Duodenal mucosa (tissue), 2 donors: ENCODE data around the gene C12orf56.
"Not testable (repeated sequence)": the region's sequence is repeated elsewhere in the genome, so short reads cannot be mapped to it uniquely, and the experiment has no call there.

Experiments used
- H3K27ac ChIP-seq: one replicate; pipeline ENCODE4 v1.7.0; 2013; ENCODE audit warnings: low read depth, low read length
- H3K27me3 ChIP-seq, 2 donors: one replicate each; pipeline ENCODE4 v1.7.0; 2013; ENCODE audit warnings: low read length in 2 of 2, control low read depth in 1 of 2; ENCODE audit not compliant: insufficient read depth in 2 of 2, control insufficient read depth in 1 of 2
- H3K36me3 ChIP-seq, 2 donors: one replicate each; pipeline ENCODE4 v1.7.0; 2013; ENCODE audit warnings: low read length in 2 of 2, control low read depth in 1 of 2; ENCODE audit not compliant: insufficient read depth in 2 of 2, control insufficient read depth in 1 of 2
- H3K4me1 ChIP-seq, 2 donors: one replicate each; pipeline ENCODE4 v1.7.0; 2013; ENCODE audit warnings: low read length in 2 of 2, control low read depth in 1 of 2; ENCODE audit not compliant: insufficient read depth in 2 of 2, control insufficient read depth in 1 of 2
- H3K4me3 ChIP-seq, 2 donors: one replicate each; pipeline ENCODE4 v1.7.0; 2013; ENCODE audit warnings: low read length in 2 of 2, low read depth in 1 of 2
- H3K9ac ChIP-seq, 2 donors: one replicate each; pipeline ENCODE4 v1.7.0; 2013; ENCODE audit warnings: low read length in 2 of 2, low read depth in 1 of 2
- H3K9me3 ChIP-seq, 2 donors: one replicate each; pipeline ENCODE4 v1.7.0; 2013; ENCODE audit warnings: low read length in 2 of 2, control low read depth in 1 of 2; ENCODE audit not compliant: control insufficient read depth in 1 of 2

The C12orf56 gene

GRCh38 chr12:64347630-64348029 lies 42.9 kb downstream of the C12orf56 start:
- H3K9me3 ChIP-seq: no peaks in the 10 kb centered on the region
- no peak overlapping the region for H3K9ac ChIP-seq
- H3K27me3 ChIP-seq: no peaks in the 10 kb centered on the region
- H3K4me3 ChIP-seq: no peak overlapping the region
- no peaks in the 10 kb centered on the region for H3K4me1 ChIP-seq
- no peak overlapping the region for H3K27ac ChIP-seq
- H3K36me3 ChIP-seq: no peaks in the 10 kb centered on the region

DNA sequence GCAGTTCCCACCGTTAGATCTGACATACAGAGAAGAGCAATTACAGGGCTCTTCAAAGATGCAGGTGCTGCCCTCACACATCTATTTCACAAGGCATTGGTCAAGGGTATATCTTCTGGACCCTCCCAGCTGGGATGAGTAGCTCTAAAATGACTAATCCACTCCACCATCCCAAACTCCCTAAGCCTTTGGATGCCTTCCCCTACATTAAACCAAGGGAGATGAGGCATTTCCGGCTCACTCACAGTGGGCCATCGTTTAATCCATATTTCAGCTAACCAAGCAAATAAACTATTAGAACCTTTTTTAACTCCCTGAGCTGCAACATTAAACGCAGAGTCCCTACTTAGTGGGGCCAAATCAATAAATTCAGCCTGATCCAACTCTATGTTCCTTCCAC lies 45.9 kb downstream of the C12orf56 start:
- not testable (repeated sequence) for H3K36me3 ChIP-seq, H3K27ac ChIP-seq, H3K27me3 ChIP-seq, H3K9ac ChIP-seq, H3K4me1 ChIP-seq, H3K4me3 ChIP-seq, H3K9me3 ChIP-seq

DNA sequence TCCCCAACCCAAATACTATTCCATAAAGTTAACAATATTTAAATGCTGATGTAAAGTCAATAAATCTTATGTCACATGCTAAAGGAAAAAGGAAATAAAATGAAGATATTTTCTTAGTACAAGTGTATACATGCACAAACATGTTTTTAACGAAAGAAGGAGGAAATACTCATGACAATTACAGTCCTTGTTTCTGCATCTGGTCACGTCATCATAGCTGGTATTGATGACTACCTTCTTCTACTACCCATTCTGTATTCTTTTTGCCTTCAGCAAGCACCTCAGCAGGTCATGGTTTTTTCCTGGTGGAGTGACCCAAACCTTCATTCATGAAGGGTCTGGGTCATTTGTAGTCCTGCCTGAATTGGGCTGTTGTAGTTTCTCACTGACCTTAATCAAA lies 50.0 kb downstream of the C12orf56 start:
- H3K27ac ChIP-seq, H3K36me3 ChIP-seq, H3K4me3 ChIP-seq, H3K27me3 ChIP-seq, H3K9me3 ChIP-seq, H3K9ac ChIP-seq, H3K4me1 ChIP-seq: not testable (repeated sequence)

- Histone ChIP-seq H3K27ac (no peak overlapping the region), H3K27me3 (no peaks in the 10 kb centered on the region), H3K9me3 (no peaks in the 10 kb centered on the region), H3K36me3 (no peaks in the 10 kb centered on the region), H3K9ac (no peak overlapping the region), H3K4me1 (no peaks in the 10 kb centered on the region), H3K4me3 (no peak overlapping the region)
These were observed 54.6 kb downstream of the C12orf56 start for GRCh38 chr12:64335886-64336466.

- Histone ChIP-seq H3K36me3 (no peaks in the 10 kb centered on the region), H3K9ac (no peak overlapping the region), H3K27me3 (no peaks in the 10 kb centered on the region), H3K9me3 (no peaks in the 10 kb centered on the region), H3K4me1 (no peaks in the 10 kb centered on the region), H3K27ac (no peak overlapping the region), H3K4me3 (no peak overlapping the region)
These were observed 57.6 kb downstream of the C12orf56 start for GRCh38 chr12:64332938-64333337.

DNA sequence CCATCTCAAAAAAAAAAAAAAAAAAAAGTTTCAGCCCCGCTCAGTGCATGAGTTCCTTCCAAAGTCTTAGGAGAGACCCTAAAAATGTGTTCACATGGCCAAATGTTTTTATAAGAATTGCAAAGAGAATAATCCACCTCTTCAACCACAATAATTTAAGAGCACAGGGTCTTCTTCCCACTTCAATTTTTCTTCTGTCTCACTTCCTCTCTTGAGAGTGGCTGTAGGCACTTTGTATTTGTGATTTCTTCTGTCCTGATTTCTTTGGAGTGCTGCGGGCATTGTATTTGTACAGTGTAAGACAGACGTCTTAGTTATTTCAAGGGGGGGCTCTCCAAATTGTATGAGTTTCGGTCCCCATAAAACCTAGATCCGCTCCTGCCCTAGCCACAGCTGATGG lies 58.3 kb downstream of the C12orf56 start:
- Histone ChIP-seq H3K36me3 (no peaks in the 10 kb centered on the region), H3K4me3 (no peak overlapping the region), H3K4me1 (no peaks in the 10 kb centered on the region), H3K27ac (no peak overlapping the region), H3K9ac (no peak overlapping the region), H3K27me3 (no peaks in the 10 kb centered on the region), H3K9me3 (no peaks in the 10 kb centered on the region)

- H3K36me3 ChIP-seq, H3K4me1 ChIP-seq, H3K9ac ChIP-seq, H3K4me3 ChIP-seq, H3K9me3 ChIP-seq, H3K27ac ChIP-seq, H3K27me3 ChIP-seq: not testable (repeated sequence)
These were observed 61.4 kb downstream of the C12orf56 start for GRCh38 chr12:64329031-64329710.

GRCh38 chr12:64325055-64325454 lies 65.5 kb downstream of the C12orf56 start:
- H3K9ac ChIP-seq: no peak overlapping the region
- no peaks in the 10 kb centered on the region for H3K9me3 ChIP-seq
- H3K36me3 ChIP-seq: no peaks in the 10 kb centered on the region
- no peak overlapping the region for H3K27ac ChIP-seq
- H3K4me1 ChIP-seq: no peaks in the 10 kb centered on the region
- H3K4me3 ChIP-seq: no peak overlapping the region
- H3K27me3 ChIP-seq: peaks cover 0 to 5% of the 10 kb centered on the region in 2 donors

DNA sequence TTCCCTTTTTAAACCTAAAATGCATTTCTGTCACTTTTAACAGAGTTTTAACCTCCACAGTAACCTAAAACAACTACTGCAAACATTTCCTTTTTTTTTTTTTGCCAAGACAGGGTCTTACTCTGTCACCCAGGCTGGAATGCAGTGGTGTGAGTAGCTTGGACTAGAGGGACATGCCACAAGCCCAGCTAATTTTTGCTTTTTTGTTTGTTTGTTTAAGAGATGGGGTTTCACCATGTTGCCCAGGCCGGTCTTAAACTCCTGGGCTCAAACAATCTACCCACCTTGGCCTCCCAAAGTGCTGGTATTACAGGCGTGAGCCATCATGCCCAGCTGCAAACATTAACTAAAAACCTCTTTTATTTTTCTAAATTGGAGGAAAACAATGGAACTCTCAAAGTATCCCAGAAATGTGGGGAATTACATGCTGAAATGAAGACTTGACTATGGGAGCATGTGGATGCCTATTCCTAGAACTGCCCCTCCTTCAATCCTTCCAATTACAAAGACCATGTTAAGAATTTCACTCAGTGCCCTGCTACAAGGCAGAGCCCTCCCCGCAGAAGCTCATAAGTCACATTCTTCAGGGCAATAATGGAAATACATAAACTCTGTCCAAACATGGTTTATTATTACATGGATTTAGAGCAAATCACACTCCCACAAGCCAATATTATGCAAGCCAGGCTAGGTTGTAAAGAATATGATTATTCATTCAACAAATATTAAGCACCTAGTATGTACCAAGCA lies 66.9 kb downstream of the C12orf56 start:
- Histone ChIP-seq H3K27ac (no peak overlapping the region), H3K4me3 (no peak overlapping the region), H3K9me3 (no peaks in the 10 kb centered on the region), H3K4me1 (no peaks in the 10 kb centered on the region), H3K27me3 (peaks cover 0 to 5% of the 10 kb centered on the region in 2 donors), H3K36me3 (no peaks in the 10 kb centered on the region), H3K9ac (no peak overlapping the region)

GRCh38 chr12:64323006-64323405 lies 67.6 kb downstream of the C12orf56 start:
- H3K4me1 ChIP-seq: no peaks in the 10 kb centered on the region
- no peaks in the 10 kb centered on the region for H3K9me3 ChIP-seq
- H3K36me3 ChIP-seq: no peaks in the 10 kb centered on the region
- H3K9ac ChIP-seq: no peak overlapping the region
- H3K27me3 ChIP-seq: peaks cover 0 to 5% of the 10 kb centered on the region in 2 donors
- no peak overlapping the region for H3K4me3 ChIP-seq
- no peak overlapping the region for H3K27ac ChIP-seq
